Omental fat pad (tissue), 4 donors: ENCODE data around the gene CBARP. TPM values are rescaled to one million over a fixed set of nuclear protein-coding genes. Genes with fewer than 3 reads are reported as not detected.

Source experiments
- ATAC-seq: fragments of 150-250 bp; one replicate; pipeline ENCODE4 v1.9.1; 2016; ENCODE audit warnings: mild to moderate bottlenecking, moderate library complexity; ENCODE audit not compliant: low FRiP score
- DNase-seq: peaks from one replicate; pipeline ENCODE4 v3.0.0-alpha.2; 2019; ENCODE audit warnings: low spot score
- total RNA-seq, 4 donors: library from RNA; depleted of rRNA; stranded (reverse); fragments of >200 nt; gene quantifications; one replicate each; pipeline ENCODE4 v1.1.0, GENCODE V29; 2016
- TF ChIP-seq, protein P1 (sequence below), 3 donors: fragments of 450-650 bp; IDR thresholded peaks; one replicate each; pipeline ENCODE4 v1.5.1; 2016 to 2017; ENCODE audit warnings: antibody characterized with exemption in 3 of 3, mild to moderate bottlenecking in 3 of 3, moderate library complexity in 2 of 3

The CBARP gene
- total RNA-seq, 4 donors from 2014 or later = 0.63 to 19.6 (median 2.2) TPM; not detected in 1

DNA sequence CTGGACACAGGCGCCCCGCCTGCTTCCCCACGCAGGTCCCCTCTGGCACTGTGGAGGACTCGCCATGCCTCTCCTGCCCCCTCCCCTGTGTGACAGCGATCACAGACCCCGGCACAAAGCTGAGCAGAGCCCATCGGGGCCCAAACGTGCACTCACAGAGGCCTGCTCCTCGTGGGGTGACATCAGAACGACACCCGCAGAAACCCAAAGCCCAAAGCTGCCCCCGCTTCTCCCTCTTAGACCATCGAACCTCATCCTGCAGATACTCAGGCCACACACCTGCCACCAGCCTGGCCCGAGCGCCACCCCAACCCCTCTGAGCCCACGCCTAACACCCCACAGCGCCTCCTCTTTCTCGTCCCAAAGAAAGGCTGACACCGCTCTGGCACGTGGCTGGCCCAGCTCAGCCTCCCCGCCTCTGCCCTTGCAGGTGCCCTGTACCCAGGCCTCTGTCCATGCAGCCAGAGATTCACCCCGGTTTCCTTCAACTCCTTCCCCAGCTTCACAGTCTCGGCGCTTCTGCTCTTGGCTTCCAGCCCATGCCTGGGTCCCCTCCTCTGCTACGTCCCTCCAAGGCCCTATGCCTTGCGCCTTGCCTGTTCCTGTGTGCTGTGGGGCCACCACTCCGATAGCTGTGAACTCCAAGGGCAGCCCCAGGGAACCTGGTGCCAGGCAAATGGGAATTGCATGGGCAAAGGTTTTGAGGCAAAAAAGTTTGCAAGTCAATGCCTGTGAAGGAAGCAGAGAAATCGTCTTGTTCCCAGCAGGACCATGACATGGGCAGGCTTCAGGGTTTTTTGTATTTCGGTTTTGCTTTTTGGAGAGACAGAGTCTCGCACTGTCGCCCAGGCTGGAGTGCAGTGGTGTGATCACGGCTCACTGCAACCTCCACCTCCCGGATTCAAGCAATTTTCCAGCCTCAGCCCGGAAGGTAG is 831 bp upstream of the CBARP start:
- no peak for ATAC-seq
- DNase-seq = no peak

DNA sequence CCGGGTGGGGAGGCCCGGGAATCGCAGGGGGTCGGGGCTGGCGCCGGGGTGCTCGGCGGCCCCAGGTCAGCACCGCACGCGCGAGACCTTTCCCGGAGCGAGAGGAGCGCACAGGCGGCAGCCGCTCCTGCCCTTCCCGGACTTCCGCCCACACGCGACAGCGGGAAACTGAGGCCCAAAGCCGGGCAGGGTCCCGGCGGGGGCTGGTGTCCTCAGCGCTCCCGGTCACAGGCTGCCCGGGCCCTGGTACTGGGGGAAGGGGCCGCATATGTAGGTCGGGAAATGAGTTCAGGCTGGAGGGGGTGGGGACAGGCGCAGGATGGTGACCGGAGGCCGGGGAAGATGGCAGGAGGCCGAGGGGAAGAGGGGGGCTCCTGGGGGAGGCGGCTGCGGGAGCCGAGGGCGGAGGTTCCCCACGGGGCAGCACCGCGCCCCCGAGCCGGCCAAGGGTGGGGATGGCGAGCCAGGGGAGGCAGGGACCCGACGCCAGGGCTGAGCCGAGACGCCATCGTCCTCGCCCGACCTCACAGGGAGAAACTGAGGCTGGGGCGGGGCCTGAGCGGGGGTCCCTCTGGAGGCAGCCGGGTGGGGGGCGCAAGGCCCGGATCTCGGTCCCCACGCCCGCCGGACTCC is 662 bp downstream of the CBARP start:
- TF ChIP-seq, protein P1, sequence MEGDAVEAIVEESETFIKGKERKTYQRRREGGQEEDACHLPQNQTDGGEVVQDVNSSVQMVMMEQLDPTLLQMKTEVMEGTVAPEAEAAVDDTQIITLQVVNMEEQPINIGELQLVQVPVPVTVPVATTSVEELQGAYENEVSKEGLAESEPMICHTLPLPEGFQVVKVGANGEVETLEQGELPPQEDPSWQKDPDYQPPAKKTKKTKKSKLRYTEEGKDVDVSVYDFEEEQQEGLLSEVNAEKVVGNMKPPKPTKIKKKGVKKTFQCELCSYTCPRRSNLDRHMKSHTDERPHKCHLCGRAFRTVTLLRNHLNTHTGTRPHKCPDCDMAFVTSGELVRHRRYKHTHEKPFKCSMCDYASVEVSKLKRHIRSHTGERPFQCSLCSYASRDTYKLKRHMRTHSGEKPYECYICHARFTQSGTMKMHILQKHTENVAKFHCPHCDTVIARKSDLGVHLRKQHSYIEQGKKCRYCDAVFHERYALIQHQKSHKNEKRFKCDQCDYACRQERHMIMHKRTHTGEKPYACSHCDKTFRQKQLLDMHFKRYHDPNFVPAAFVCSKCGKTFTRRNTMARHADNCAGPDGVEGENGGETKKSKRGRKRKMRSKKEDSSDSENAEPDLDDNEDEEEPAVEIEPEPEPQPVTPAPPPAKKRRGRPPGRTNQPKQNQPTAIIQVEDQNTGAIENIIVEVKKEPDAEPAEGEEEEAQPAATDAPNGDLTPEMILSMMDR (IDR thresholded peaks at IDR 0.05) = no peak

More for the DNA sequence above, 831 bp upstream of the CBARP start:
- TF ChIP-seq, protein P1 (IDR thresholded peaks at IDR 0.05) = no peak

DNA sequence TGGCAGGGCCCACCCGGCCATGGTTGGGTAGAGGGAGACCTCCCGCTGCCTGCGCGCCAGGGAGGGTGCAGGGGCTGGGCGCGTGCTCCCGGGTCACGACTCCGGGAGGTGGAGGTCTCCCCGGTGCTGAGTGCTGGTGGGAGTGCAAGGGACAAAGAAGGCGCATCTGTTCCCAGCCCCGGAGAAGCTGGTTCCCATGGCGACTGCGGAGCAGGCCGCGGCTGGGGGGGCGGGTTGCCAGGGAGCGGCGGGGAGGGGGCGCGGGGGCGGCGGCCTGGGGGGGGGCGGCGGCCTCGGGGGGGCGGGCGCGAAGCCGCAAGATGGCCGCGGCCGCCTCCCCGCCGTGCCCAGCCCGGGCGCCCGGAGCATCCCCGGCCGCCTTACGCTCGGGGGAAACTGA is 1.2 kb downstream of the CBARP start:
- ATAC-seq (no peak), DNase-seq (no peak)
- TF ChIP-seq, protein P1 (IDR thresholded peaks at IDR 0.05) = no peak

More for the DNA sequence above, 662 bp downstream of the CBARP start:
- no peak for DNase-seq
- ATAC-seq = no peak

DNA sequence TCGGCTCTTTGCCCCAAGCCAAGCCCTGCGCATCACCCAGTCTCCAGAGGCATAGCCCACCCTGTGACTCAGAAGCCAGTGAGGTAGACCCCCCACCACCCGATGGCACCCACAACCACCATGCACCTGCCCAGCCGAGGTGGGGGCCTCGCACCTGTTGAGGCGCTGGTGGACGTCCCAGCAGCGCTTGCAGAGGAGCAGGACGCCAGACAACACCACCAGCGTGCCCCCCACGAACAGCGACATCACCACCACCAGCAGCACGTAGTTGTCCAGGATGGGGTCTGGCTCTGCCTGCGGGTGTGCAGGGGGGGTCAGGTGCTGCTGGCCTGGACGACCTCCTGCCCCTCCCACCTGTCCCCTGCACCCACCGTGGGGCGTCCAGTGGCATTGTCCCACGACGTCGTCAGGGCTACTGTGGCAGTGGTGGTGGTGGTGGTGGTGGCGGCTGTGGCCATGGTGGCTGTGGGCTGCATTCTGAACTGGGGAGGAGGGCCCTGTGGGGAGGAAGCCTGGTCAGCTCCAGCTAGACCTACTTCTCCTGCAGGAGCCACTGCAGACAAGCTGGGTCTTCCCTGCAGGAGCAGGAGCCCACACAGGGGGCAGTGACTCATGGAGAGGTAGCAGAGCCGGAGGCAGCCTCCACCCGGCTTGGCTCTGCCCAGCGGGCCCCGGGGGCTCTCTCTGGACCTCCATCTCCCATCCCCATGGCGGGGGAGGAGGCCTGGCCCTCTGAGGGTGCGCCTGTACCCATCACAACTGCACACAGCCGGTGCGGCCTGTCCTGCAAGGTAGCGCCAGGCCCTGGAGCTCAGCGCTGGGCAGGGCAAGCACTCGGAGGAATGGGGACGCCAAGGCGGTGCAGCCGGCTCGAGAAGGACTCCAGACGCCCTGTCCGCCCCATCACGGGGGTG is 1.9 kb downstream of the CBARP start:
- TF ChIP-seq, protein P1 (IDR thresholded peaks at IDR 0.05) = no peak
- no peak for ATAC-seq
- no peak for DNase-seq

DNA sequence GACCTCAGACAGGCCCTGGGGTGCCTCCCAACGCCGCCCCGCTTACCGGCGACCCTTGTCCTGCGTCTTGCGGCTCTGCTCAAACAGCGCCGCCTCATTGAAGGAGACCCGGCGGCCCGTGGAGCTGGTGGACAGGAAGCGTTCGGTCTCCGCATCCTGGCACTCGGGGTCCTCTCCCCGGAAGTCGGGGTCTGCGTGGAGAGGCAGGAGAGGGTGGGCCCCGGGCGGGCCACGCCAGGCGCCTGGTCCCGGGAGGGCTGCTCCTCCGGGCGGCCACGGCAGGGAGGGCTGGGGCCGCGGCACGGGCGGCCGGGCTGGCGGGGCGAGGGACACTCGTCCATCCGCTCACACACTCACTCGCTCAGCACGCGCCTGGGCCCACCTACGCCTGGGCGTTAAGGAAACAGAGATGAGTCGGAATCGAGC is 2.8 kb downstream of the CBARP start:
- no peak for DNase-seq
- TF ChIP-seq, protein P1 (IDR thresholded peaks at IDR 0.05) = no peak
- no peak for ATAC-seq

DNA sequence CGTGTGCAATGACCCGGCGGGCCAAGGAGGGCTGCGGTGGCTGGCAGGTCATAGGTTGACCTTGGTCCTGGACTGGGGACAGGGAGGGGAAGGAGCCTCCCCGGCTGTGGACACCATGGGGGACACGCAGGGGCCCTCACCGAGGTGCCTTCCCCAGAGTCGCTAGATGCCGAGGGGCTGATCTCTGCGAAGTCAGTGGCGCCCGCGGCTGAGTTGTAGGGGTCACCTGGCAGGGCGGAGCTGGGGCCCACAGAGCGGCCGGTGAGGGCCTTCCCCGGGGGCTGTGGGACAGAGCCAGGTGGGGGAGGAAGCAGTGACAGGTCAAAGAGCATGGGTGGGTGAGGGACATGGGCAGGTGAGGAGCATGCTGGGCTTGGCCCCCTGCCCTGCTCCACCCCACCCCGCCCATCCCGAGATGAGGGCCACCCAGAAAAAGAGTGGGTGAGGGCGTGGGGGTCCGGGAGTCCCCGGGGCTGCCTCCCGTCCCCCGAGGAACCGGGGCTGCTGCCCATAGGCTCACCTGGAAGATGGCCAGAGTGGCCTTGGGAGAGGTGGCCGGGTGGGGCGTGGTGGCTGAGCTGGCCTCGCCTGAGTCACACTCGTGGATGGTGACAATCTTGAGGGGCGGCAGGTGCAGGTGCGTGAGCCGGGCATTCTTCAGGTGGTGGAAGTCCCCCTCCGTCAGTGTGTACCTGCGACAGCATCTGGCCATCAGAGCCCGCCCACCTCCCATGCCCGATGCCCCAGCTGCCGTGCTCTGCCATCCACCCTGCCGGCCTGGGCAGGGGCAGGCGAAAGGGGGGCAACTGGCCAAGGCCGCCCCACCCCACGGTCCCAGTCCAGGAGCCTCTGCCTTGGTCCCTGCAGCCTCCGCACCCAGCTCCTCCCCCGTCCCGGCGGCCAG is 3.5 kb downstream of the CBARP start:
- TF ChIP-seq, protein P1 (IDR thresholded peaks at IDR 0.05) = no peak
- DNase-seq (no peak), ATAC-seq (no peak)
